G401 (cell line): Measurements from ENCODE around the gene PRB3. TPM values are rescaled to one million over a fixed set of nuclear protein-coding genes. Genes with fewer than 3 reads are reported as not detected.
A peak's percentile ranks its signal among the peaks of the same experiment; 100 is the strongest.

Experiments used
- DNase-seq: peaks from one replicate; pipeline ENCODE4 v3.0.0-alpha.2; 2015; ENCODE audit warnings: low spot score
- in situ Hi-C: cut with HindIII; loops from 2 replicates; pipeline ENCODE4 v1.10.0; 2016; ENCODE audit warnings: low sequenced_read_pairs, mixed read lengths
- total RNA-seq: library from RNA; depleted of rRNA; stranded (reverse); fragments of >200 nt; shearing (Covaris generic); gene quantifications from 2 replicates; pipeline ENCODE4 v1.2.3, GENCODE V29; 2014; rRNA removed

The PRB3 gene
- not detected in 2 replicates for total RNA-seq

GRCh38 chr12:11269607-11270006 is at the start of gene PRB3:
Gene PRB3, minus strand, starts transcription at chr12:11269707. Its CDS starts 38 bp downstream, at chr12:11269669.
- no peak for DNase-seq
- in situ Hi-C loops = no loop called here

- in situ Hi-C loops = no loop called here
- no peak for DNase-seq
Observed at GRCh38 chr12:11310336-11310735, 40.8 kb upstream of the PRB3 start, which contains the start of gene PRB4. Gene PRB4, minus strand, starts transcription at chr12:11310436. Its CDS starts 38 bp downstream, at chr12:11310398.

- in situ Hi-C loops = no loop called here
- DNase-seq = no peak
Observed at GRCh38 chr12:11307143-11307542, 37.6 kb upstream of the PRB3 start.

- in situ Hi-C loops = no loop called here
- DNase-seq = no peak
Observed at GRCh38 chr12:11273449-11273848, 3.9 kb upstream of the PRB3 start.

GRCh38 chr12:11264501-11264900 is 5.0 kb downstream of the PRB3 start:
- in situ Hi-C loops = no loop called here
- no peak for DNase-seq

- no peak for DNase-seq
- in situ Hi-C loops = loop anchor here (25.0 kb wide), 1 partner anchor 241 kb away; no protein-coding TSS in a partner anchor
Observed at GRCh38 chr12:11246489-11246888, 23.0 kb downstream of the PRB3 start.

GRCh38 chr12:11242656-11243055 is 26.9 kb downstream of the PRB3 start:
- DNase-seq = no peak
- in situ Hi-C loops = loop anchor here (25.0 kb wide), 1 partner anchor 245 kb away; no protein-coding TSS in a partner anchor

- in situ Hi-C loops = loop anchor here (25.0 kb wide), 1 partner anchor 247 kb away; no protein-coding TSS in a partner anchor
- DNase-seq = no peak
Observed at GRCh38 chr12:11240348-11240930, 29.1 kb downstream of the PRB3 start.

GRCh38 chr12:11238275-11238674 is 31.2 kb downstream of the PRB3 start:
- no peak for DNase-seq
- in situ Hi-C loops = loop anchor here (25.0 kb wide), 1 partner anchor 249 kb away; no protein-coding TSS in a partner anchor

GRCh38 chr12:11233532-11233931 is 36.0 kb downstream of the PRB3 start:
- in situ Hi-C loops = loop anchor here (25.0 kb wide), 1 partner anchor 254 kb away; no protein-coding TSS in a partner anchor
- DNase-seq = no peak

- DNase-seq = peak; percentile 9
- in situ Hi-C loops = loop anchor here (25.0 kb wide), 1 partner anchor 259 kb away; no protein-coding TSS in a partner anchor
Observed at GRCh38 chr12:11228296-11228879, 41.1 kb downstream of the PRB3 start.

GRCh38 chr12:11227373-11227772 is 42.1 kb downstream of the PRB3 start:
- in situ Hi-C loops = loop anchor here (25.0 kb wide), 1 partner anchor 260 kb away; no protein-coding TSS in a partner anchor

More at GRCh38 chr12:11227373-11227772, 42.1 kb downstream of the PRB3 start:
- DNase-seq = no peak

Other genes with a start within 250 kb of the PRB3 start
- gene TAS2R19, start 247.1 kb downstream of the PRB3 start, total RNA-seq = not detected in 2 replicates
- gene TAS2R31, start 238.3 kb downstream of the PRB3 start, total RNA-seq = 0.14 and 0.43 TPM in 2 replicates
- not detected in 2 replicates for gene TAS2R46, start 207.4 kb downstream of the PRB3 start, total RNA-seq
- gene TAS2R43, start 177.4 kb downstream of the PRB3 start, total RNA-seq = 0.71 TPM in 1 of 2 replicates, not detected in the other
- gene TAS2R30, start 135.1 kb downstream of the PRB3 start, total RNA-seq = 0.07 and 0.68 TPM in 2 replicates
- gene SMIM10L1, start 98.5 kb downstream of the PRB3 start, total RNA-seq = 10.3 and 11.4 TPM in 2 replicates
- not detected in 2 replicates for gene TAS2R42, start 82.8 kb downstream of the PRB3 start, total RNA-seq
- gene PRB4, start 40.7 kb upstream of the PRB3 start, total RNA-seq = not detected in 2 replicates
- not detected in 2 replicates for gene PRB2, start 125.9 kb upstream of the PRB3 start, total RNA-seq